ENCODE data around the gene STAB1.

The STAB1 gene

DNA sequence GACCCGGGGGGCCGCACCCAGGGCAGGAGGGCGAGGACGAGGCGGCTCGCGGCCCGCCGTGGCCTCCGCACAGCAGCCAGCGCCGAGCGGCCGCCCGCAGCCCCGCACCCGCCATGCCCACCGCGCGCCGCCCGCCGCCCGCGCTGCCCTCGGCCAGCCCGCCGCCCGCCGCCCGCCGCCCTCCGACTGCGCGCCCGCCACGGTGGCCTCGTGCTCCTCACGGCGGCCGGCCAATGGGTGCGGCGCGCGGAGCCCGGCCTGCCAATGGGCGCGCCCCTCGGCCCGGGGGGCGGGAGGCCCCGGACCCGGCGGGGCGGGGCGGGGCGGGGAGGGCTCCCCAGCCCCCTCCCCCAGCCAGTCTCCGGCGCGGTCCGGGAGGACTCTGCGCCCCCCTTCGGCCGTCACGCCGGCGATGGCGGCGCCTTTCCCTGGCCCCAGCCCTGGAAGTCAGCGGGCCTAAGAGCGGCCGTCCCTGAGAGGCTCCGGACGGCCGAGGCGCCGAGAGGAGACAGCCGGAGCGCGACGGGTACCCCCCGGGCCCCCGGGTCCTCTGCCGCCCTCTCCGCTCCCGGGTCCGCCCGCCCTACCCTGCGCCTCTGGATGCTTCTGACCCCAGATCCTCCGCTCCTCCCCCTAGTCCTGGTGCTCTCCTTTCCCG, 38.6 kb downstream of the STAB1 start, which contains the start of gene NT5DC2:
Gene NT5DC2 (minus strand): TSS at position 235 of the 658 bp plus-strand sequence. CDS start 120 bp downstream, at position 115.
- in situ Hi-C loops (cut with HindIII; ENCODE audit: low sequenced_read_pairs), result no loop called here
- TF ChIP-seq, protein P1, sequence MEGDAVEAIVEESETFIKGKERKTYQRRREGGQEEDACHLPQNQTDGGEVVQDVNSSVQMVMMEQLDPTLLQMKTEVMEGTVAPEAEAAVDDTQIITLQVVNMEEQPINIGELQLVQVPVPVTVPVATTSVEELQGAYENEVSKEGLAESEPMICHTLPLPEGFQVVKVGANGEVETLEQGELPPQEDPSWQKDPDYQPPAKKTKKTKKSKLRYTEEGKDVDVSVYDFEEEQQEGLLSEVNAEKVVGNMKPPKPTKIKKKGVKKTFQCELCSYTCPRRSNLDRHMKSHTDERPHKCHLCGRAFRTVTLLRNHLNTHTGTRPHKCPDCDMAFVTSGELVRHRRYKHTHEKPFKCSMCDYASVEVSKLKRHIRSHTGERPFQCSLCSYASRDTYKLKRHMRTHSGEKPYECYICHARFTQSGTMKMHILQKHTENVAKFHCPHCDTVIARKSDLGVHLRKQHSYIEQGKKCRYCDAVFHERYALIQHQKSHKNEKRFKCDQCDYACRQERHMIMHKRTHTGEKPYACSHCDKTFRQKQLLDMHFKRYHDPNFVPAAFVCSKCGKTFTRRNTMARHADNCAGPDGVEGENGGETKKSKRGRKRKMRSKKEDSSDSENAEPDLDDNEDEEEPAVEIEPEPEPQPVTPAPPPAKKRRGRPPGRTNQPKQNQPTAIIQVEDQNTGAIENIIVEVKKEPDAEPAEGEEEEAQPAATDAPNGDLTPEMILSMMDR (IDR thresholded peaks at IDR 0.05; ENCODE audit: low read depth, low read length, missing control alignments), result no peak
- no peak for DNase-seq (ENCODE audit: low read depth)
- peak within 1 kb of the TSS; percentile 80 for H3K4me3 ChIP-seq (ENCODE audit: low read depth, low read length)

DNA sequence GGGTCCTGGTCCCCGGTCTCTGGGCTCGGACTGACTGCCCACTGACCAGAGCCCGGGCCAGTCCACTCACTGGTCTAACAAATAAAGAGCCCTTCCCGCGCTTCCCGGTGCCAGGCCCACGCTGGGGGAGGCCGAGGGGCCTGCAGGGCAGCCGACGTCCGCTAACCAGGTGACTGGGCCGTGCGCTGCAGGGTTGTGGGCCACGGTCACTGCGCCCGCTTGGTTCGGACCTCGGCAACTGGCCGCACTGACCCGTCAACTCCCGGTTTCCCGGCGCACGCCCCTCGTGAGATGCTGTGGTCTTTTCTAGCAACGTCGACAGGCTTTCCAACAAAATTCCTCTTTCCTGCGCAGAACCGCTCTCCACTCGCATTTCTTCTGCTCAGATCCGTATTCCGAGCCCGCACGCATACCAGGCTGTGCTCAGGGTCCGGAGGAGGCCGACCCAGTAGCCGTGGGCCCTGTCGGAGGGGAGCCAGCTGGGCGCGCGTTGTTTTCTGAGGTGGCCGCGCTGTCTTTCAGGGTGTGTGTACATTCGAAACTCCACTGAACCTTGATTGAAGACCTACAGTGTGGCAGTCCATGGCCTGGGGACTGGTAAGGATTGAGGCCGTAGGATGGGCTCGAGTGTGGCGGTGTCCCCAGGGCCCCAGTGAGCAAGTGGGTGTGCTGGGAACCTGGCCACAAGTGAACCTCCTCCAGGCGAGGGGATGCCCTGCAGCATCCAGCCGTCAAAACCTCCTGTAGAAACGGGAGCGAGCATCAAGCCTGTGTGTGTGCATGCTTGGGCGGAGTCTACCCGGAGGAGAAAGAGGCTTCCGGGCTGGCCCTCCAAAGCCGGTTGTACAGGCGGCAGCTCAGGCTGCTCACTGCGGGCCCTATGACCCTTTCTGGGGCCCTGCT, 39.4 kb downstream of the STAB1 start:
- TF ChIP-seq, protein P1 (IDR thresholded peaks at IDR 0.05; ENCODE audit: low read depth, low read length, missing control alignments), result no peak

DNA sequence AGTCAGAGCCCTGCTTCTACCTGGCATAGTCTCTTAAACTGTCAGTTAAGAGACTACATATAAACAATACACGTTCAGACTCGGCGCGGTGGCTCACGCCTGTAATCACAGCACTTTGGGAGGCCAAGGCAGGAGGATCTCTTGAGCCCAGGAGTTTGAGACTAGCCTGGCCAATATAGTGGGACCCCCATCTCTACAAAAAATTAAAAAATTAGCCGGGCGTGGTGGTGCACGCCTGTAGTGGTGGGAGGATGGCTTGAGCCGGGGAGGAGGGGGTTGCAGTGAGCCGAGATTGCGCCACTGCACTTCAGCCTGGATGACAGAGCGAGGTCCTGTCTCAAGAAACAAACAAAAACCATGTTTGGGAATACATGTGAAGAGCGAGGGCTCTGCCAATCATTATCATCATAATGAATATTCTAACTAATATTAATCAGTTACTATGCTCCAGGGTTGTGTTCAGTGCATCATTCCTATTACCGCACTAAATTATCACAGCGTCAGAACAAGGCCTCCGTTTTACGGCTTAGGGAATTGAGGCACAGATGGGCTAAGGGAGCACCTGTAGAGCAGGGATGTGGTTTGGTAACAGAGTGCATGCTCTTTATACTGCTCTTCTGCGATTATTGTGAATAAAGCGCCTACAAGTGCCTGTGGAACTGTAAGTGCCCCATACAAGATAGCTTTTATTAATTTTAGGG, 40.4 kb downstream of the STAB1 start:
- no peak overlapping the region for H3K4me3 ChIP-seq (ENCODE audit: low read depth, low read length)
- no peak for DNase-seq (ENCODE audit: low read depth)
- TF ChIP-seq, protein P1 (IDR thresholded peaks at IDR 0.05; ENCODE audit: low read depth, low read length, missing control alignments), result no peak
- in situ Hi-C loops (cut with HindIII; ENCODE audit: low sequenced_read_pairs), result loop anchor here (5.0 kb wide), 1 partner anchor 37 kb away; no protein-coding TSS in a partner anchor

More for the DNA sequence above, 39.4 kb downstream of the STAB1 start:
- peak overlapping the region; percentile 59 for H3K4me3 ChIP-seq (ENCODE audit: low read depth, low read length)
- in situ Hi-C loops (cut with HindIII; ENCODE audit: low sequenced_read_pairs), result loop anchor here (5.0 kb wide), 1 partner anchor 38 kb away; no protein-coding TSS in a partner anchor
- no peak for DNase-seq (ENCODE audit: low read depth)

DNA sequence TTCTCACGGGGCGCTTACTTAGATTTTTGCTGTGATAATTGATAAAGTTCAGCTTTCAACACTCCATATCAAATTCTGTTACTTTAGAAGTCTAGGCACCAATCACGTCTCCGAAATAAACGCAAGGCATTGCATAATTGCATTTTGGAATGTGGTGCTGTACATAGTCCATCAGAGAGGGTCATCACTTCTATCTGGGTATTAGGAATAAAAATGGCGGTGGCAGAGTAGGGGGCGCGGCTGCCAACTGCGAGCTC, 40.9 kb downstream of the STAB1 start:
- in situ Hi-C loops (cut with HindIII; ENCODE audit: low sequenced_read_pairs), result loop anchor here (5.0 kb wide), 1 partner anchor 36 kb away; no protein-coding TSS in a partner anchor
- TF ChIP-seq, protein P1 (IDR thresholded peaks at IDR 0.05; ENCODE audit: low read depth, low read length, missing control alignments), result no peak
- H3K4me3 ChIP-seq (ENCODE audit: low read depth, low read length), result no peak overlapping the region
- DNase-seq (ENCODE audit: low read depth), result no peak

DNA sequence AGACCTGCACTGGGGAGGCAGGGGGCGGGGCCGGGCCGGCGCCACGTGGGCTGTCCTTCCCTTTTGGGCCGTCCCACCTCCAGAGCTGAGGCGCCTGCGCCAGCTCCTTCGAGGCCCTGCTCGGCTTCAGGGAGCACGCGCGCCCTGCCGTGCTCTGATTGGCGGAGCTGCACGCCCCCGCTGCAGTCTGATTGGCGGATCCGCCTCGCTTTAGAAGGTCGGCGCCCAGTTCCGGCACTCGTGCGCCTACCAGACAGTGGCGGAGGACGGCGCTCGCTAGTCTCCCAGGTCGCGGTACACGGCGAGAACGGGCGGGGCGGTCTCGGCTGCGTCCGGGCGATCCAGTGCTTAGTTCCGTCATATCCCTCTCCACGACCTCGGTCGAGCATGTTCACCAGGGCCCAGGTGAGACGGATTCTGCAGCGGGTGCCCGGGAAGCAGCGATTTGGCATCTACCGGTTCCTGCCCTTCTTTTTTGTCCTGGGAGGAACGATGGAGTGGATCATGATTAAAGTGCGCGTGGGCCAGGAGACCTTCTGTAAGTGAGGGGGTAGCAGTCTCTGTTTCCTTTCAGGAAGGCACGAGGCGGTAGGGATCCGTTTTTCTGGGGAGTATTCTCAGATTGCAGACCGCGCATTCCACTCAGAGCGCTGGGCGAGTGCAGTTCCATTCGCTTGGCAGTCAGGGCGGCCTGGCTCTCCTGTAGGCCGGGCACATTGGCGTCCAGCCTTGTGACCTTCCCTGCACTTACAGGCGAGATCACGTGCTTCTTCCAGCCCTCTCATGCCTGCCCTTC, 41.4 kb downstream of the STAB1 start, which contains the start of gene UQCC5:
Gene UQCC5 (plus strand): TSS at position 237 of the 796 bp plus-strand sequence. CDS start 151 bp downstream, at position 388.
- peak; percentile 96 for DNase-seq (ENCODE audit: low read depth)
- peak within 1 kb of the TSS; percentile 94 for H3K4me3 ChIP-seq (ENCODE audit: low read depth, low read length)
- TF ChIP-seq, protein P1 (IDR thresholded peaks at IDR 0.05; ENCODE audit: low read depth, low read length, missing control alignments), result no peak
- in situ Hi-C loops (cut with HindIII; ENCODE audit: low sequenced_read_pairs), result loop anchor here (5.0 kb wide), 1 partner anchor 36 kb away; no protein-coding TSS in a partner anchor
